K562 (cell line): ENCODE results near the gene DEDD2. TPM values are rescaled to one million over a fixed set of nuclear protein-coding genes. Genes with fewer than 3 reads are reported as not detected.

Experiments
- CTBP1 ChIP-seq: fragments of 450-650 bp; IDR thresholded peaks from 2 replicates; pipeline ENCODE4 v1.6.1; 2016; ENCODE audit warnings: borderline replicate concordance
- ERF ChIP-seq: fragments of 450-650 bp; formaldehyde crosslinking; IDR thresholded peaks from 2 replicates; pipeline ENCODE4 v1.4.0; 2020; ENCODE audit warnings: mild to moderate bottlenecking, mixed read lengths
- POLR3A ChIP-seq: IDR thresholded peaks from 2 replicates; pipeline ENCODE4 v1.6.1; 2011; ENCODE audit warnings: borderline replicate concordance, mild to moderate bottlenecking, moderate library complexity; ENCODE audit not compliant: insufficient read length, insufficient read depth; ENCODE audit errors: extremely low read depth
- PTRF ChIP-seq: fragments of 450-650 bp; IDR thresholded peaks from 2 replicates; pipeline ENCODE4 v1.6.1; 2016; ENCODE audit warnings: mild to moderate bottlenecking, missing genetic modification characterization, missing compliant biosample characterization
- STAG1 ChIP-seq: sonication (generic); formaldehyde crosslinking; IDR thresholded peaks from 2 replicates; pipeline ENCODE4 v1.5.0; 2020; ENCODE audit warnings: missing genetic modification reagents, borderline replicate concordance
- TAF7 ChIP-seq: fragments of 450-650 bp; IDR thresholded peaks from 2 replicates; pipeline ENCODE4 v1.6.1; 2016; ENCODE audit warnings: missing genetic modification characterization, missing compliant biosample characterization
- U2AF1 ChIP-seq: fragments of 200-400 bp; formaldehyde crosslinking; optimal IDR thresholded peaks from 2 replicates; pipeline ENCODE3; 2017; ENCODE audit warnings: mild to moderate bottlenecking, low read depth, low read length, moderate library complexity
- ZNF263 ChIP-seq: sonication (generic); formaldehyde crosslinking; IDR thresholded peaks from 2 replicates; pipeline ENCODE4 v1.8.0; 2022; ENCODE audit warnings: mild to moderate bottlenecking, missing genetic modification reagents, borderline replicate concordance
- ZNF407 ChIP-seq: fragments of 450-650 bp; IDR thresholded peaks from 2 replicates; pipeline ENCODE4 v1.6.1; 2016; ENCODE audit warnings: low read depth
- polyA plus RNA-seq, 8 experiments: library from polyadenylated mRNA; depleted of rRNA in 4 of 8; stranded (reverse) in 5 of 8; unstranded in 3 of 8; fragments of >200 nt; fragmentation: Nextera tagmentation in 2 of 8; fragmentation: Illumina TruSeq in 1 of 8; extraction: Ambion mirVana in 2 of 8; extraction: Trizol in 1 of 8; gene quantifications; 2 replicates each; pipeline versions ENCODE4 v1.2.1 to v1.2.3, GENCODE V29; 2011 to 2014; ENCODE audit warnings: inconsistent platforms in 1 of 8, missing spikeins in 1 of 8
- total RNA-seq, 7 experiments: library from RNA; depleted of rRNA in 6 of 7; stranded (reverse); fragments of >200 nt in 6 of 7; fragmentation: Illumina TruSeq in 2 of 7; extraction: Trizol in 2 of 7; gene quantifications; 2 replicates each; pipeline versions ENCODE4 v1.2.1 to v1.2.3, GENCODE V29; 2011 to 2021; ENCODE audit warnings: low replicate concordance in 1 of 7
- TF ChIP-seq, protein P1 (sequence below), 2 experiments: fragments of 150-350 bp in 1 of 2; IDR thresholded peaks; 2 replicates each; pipeline ENCODE4 v1.6.1; 2012 to 2016; ENCODE audit warnings: low read depth in 2 of 2, low read length in 2 of 2, mild to moderate bottlenecking in 1 of 2, moderate library complexity in 1 of 2
- TF ChIP-seq, protein P2 (sequence below): fragments of 250-450 bp; sonication (Bioruptor Pico); IDR thresholded peaks from 2 replicates; pipeline ENCODE4 v1.6.1; 2021; ENCODE audit warnings: mild to moderate bottlenecking
- TF ChIP-seq, protein P3 (sequence below): fragments of 250-450 bp; sonication (Bioruptor Pico); IDR thresholded peaks from 2 replicates; pipeline ENCODE4 v1.4.0; 2020; ENCODE audit warnings: mild to moderate bottlenecking

DEDD2 gene
- total and polyA plus RNA-seq, 9 of the 15 experiments (the other 6 are each of a cell fraction or from before 2014, with no cell fraction given), result 4.3 to 43.0 (median 29.2) TPM

GRCh38 chr19:42199440-42200115 is 17.9 kb downstream of the DEDD2 start (continued):
- no peak for TF ChIP-seq U2AF1
- TF ChIP-seq, protein P1, sequence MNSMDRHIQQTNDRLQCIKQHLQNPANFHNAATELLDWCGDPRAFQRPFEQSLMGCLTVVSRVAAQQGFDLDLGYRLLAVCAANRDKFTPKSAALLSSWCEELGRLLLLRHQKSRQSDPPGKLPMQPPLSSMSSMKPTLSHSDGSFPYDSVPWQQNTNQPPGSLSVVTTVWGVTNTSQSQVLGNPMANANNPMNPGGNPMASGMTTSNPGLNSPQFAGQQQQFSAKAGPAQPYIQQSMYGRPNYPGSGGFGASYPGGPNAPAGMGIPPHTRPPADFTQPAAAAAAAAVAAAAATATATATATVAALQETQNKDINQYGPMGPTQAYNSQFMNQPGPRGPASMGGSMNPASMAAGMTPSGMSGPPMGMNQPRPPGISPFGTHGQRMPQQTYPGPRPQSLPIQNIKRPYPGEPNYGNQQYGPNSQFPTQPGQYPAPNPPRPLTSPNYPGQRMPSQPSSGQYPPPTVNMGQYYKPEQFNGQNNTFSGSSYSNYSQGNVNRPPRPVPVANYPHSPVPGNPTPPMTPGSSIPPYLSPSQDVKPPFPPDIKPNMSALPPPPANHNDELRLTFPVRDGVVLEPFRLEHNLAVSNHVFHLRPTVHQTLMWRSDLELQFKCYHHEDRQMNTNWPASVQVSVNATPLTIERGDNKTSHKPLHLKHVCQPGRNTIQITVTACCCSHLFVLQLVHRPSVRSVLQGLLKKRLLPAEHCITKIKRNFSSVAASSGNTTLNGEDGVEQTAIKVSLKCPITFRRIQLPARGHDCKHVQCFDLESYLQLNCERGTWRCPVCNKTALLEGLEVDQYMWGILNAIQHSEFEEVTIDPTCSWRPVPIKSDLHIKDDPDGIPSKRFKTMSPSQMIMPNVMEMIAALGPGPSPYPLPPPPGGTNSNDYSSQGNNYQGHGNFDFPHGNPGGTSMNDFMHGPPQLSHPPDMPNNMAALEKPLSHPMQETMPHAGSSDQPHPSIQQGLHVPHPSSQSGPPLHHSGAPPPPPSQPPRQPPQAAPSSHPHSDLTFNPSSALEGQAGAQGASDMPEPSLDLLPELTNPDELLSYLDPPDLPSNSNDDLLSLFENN (IDR thresholded peaks at IDR 0.05; ENCODE audit: low read depth in 2 of 2, low read length in 2 of 2), result no peak
- no peak for TF ChIP-seq TAF7 (tag)
- TF ChIP-seq, protein P2, sequence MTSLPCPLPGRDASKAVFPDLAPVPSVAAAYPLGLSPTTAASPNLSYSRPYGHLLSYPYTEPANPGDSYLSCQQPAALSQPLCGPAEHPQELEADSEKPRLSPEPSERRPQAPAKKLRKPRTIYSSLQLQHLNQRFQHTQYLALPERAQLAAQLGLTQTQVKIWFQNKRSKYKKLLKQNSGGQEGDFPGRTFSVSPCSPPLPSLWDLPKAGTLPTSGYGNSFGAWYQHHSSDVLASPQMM, result no peak
- no peak for TF ChIP-seq POLR3A
- no peak for TF ChIP-seq PTRF (tag)
- no peak for TF ChIP-seq STAG1 (CRISPR knock-in tag)
- TF ChIP-seq ZNF407, result no peak
- TF ChIP-seq ERF, result no peak
- TF ChIP-seq CTBP1, result peak; percentile 77; the same call in 1 of the 2 replicates
- TF ChIP-seq, protein P3, sequence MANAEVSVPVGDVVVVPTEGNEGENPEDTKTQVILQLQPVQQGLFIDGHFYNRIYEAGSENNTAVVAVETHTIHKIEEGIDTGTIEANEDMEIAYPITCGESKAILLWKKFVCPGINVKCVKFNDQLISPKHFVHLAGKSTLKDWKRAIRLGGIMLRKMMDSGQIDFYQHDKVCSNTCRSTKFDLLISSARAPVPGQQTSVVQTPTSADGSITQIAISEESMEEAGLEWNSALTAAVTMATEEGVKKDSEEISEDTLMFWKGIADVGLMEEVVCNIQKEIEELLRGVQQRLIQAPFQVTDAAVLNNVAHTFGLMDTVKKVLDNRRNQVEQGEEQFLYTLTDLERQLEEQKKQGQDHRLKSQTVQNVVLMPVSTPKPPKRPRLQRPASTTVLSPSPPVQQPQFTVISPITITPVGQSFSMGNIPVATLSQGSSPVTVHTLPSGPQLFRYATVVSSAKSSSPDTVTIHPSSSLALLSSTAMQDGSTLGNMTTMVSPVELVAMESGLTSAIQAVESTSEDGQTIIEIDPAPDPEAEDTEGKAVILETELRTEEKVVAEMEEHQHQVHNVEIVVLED (CRISPR knock-in tag), result no peak
- peak; percentile 90 for TF ChIP-seq ZNF263
